ENCODE measurements around the gene NECTIN2.

The NECTIN2 gene

DNA sequence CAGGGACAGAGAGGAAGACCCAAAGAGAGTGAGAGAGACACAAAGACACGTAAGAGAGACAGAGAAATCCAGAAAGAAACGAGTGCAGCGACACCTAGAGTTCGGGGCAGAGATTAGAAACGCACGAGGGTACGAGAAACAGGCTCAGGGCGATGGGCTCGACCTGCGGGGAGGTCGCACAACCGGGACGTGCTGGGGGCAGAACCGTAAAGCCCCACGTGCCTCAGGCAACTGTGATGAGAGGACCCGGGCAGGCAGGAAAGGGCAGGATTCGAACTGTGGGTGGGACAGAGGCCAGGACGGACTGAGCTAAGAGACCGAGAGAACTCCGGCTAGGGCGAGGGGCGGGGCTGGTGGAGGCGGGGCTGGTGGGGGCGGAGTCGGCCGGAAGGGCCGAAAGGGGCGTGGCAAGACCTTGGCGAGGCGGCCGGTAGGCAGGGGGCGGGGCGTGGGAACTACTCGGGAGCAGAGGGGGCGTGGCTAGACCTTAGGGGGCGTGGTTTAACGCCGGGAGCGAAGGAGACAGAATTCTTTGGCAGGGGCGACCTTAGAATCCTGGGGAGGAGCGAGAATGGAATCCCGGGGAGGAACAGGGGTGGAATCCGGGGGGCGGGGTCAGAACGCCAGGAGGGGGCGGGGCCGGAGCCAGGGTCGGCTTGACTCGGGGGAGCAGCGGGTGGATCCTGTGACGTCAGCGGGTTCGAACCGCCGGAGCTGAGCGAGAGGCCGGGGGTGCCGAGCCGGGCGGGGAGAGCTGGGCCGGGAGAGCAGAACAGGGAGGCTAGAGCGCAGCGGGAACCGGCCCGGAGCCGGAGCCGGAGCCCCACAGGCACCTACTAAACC, at the start of gene NECTIN2:
NECTIN2 (plus strand) TSS at position 686 of the 843 bp plus-strand sequence. CDS start 229 bp downstream, outside the sequence.
- DNase-seq: peak; percentile 91 to 97

DNA sequence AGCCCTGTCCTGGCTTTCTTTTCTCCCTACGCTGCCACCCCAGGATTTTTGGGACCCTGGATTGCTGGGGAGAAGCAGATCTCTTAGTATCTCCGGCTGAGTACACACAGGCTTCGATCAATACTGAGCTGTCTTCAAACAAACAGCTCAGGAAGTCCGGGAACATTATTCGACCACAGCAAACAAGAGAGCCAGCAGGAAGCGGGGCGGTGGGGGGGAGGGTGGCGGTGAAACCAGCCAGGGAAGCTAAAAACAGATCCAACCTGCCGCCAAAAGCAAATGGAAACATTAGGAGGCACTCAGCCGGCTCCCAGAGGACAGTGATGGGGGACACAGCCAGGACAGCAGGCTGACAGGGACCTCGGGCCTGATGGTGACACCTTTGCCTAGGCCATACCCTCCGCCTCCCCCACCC, 49.4 kb upstream of the NECTIN2 start:
- DNase-seq: no peak

DNA sequence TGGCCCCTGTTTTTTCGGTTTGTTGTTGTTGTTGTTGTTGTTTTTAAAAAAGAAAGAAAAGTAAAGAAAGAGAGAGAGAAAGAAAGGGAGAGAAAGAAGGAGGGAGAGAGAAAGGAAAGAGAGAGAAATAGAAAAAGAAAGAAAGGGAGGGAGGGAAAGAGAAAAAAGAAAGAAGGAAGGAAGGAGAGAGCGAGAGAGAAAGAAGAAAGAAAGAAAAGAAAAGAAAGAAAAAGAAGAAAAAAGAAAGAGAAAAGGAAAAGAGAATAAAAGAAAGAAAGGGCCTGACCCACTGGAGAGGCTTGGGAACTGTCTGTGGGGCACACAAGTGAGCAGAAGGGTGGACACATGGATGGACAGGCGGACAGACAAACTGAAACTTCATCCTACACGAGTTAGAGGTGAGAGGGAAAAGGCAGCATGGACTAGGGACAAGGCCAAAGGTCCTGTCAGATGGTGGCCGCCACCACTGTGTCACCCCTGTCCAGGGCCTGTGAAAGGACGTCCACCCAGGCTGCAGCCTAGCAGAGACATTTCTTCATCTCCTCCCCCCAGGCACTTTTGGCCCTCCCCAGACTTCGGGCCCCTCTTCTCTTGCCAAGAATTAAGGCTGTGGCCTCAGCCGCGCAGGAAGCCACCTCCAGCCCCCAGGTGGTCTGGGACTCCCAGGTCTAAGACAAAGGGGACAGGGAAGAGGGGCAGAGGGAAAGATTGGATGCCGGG, 46.3 kb upstream of the NECTIN2 start:
- DNase-seq: no peak

- DNase-seq: peak; percentile 88 to 89
These were observed 45.6 kb upstream of the NECTIN2 start for GRCh38 chr19:44800461-44800860.

GRCh38 chr19:44803442-44804428, 42.4 kb upstream of the NECTIN2 start:
- DNase-seq: no peak

- DNase-seq: no peak
These were observed 39.8 kb upstream of the NECTIN2 start for GRCh38 chr19:44806291-44806690.

DNA sequence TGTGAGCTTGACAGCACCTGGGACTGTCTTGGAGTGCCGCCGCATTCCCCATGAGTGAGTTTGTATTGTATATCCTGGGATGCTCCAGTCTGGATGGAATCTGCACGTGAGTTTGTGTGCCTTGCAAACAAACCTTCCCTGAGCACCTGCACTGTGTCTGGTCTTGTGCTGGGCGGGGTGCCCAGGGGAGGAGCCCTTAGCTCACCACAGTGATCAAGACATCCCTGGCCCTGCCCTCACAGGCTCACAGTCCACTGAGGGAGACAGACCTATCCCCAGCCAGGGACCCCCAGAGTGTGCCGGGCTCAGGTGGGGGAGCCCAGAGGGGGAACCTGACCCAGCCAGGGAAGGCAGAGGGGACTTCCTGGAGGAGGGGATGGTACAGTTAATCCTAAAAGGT, 38.9 kb upstream of the NECTIN2 start:
- no peak for DNase-seq

DNA sequence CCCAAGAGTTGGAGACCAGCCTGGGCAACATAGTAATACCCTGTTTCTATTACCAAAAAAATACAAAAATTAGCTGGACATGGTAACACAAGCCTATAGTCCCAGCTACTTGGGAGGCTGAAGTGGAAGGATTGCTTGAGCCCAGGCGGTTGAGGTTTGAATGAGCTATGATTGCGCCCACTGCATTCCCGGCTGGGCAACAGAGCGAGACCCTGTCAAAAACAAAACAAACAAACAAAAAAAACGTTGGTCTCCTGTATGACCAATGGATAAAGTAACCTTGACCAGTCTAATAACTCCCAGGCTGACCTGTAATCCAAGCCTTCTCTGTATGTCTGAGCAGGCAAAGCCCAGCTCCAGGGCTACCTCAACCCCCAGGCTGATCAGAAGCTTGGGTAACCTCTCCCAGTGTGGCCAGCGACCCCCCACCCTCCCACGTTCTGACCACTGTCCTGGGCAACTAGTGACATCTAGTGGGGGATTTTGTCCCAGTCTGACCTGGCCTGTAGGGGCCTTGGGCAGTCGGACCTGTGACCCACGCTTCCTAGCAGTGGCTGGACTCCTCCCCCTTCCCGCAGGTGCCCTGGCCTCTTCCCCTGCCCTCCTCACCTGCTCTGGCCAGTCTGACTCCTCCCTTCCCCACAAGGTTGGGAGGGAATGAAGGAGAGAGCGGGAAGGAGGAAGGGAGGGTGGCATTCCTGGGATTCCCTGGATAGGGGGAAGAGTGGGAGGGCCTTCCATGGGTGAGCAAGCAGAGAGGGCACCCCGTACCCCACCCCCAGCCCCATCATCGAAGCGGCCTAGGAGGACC, 38.2 kb upstream of the NECTIN2 start:
- DNase-seq: no peak

DNA sequence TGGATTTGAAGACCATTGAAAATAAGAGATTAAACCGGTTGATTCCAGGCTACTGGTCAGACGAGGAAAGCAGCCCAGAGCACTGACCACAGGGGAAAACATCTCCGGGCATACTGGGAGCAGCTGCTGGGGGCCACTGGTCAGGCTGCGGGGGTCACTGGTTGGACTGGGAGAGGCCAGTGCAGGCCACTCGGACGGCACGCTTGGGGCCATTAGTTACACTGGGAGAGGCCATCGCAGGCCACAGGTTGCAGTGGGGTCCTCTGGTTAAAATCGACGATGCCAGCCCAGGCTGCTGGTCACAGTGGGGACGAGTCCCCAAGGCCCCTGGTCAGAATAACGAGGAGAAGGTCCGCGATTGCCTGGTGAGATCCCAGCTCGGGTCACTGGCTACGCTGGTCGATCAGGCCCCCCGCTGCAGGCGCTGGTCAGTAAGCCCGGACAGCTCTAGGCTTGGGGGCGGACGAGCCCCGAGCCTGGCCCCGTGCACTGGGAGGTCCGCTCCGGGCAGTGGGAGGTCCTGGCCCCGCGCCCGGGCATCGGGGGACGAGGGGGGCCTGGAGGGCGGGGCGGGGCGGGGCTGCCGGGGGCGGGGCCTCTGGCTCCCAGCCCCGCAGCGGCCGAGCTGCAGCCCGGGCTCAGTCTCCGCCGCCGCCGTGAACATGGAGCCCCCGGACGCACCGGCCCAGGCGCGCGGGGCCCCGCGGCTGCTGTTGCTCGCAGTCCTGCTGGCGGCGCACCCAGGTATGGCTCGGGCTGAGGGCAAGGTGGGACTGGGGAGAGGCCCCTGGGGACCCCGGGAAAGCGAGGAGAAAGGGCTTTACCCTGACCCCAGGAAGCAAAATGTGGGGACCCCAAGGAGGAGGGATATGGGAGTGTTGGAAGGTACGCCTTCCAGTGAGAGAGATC, 37.4 kb upstream of the NECTIN2 start, which contains the start of gene BCAM:
BCAM (plus strand) TSS at position 641 of the 909 bp plus-strand sequence; CDS start at position 663, 22 bp downstream.
- DNase-seq: peak in 1 of 2 donors; percentile 15

DNA sequence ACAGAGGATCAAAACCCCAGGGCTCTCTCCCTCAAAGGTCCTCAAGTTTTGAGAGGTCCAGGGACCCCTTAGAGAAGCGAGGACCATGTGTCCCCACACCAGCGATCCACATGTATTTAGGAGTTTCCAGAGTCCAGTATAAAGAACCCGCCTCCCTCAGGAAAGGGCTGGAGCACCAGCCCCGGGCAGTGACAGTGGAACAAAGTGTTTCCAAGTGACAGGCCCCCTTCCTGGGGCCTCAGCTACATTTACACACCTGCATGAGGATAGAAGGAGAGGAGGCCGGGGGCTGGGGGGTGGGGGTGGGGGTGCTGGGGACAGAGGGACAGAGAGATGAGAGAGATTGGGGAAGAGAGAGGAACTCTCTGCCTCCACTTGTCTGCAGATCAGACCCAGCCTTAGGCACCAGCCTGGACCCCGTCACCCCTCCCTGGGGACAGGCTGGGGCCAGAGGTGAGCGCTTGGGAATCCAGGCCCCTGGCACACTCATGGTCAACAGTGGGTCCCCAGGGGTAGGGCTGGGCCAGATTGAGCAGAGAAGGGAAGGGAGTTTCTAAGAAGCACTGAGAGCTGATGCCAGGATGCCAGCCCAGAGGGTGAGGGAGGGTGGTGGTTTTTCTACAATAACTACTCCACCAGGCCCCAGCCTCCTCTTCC, 36.4 kb upstream of the NECTIN2 start:
- DNase-seq: no peak

DNA sequence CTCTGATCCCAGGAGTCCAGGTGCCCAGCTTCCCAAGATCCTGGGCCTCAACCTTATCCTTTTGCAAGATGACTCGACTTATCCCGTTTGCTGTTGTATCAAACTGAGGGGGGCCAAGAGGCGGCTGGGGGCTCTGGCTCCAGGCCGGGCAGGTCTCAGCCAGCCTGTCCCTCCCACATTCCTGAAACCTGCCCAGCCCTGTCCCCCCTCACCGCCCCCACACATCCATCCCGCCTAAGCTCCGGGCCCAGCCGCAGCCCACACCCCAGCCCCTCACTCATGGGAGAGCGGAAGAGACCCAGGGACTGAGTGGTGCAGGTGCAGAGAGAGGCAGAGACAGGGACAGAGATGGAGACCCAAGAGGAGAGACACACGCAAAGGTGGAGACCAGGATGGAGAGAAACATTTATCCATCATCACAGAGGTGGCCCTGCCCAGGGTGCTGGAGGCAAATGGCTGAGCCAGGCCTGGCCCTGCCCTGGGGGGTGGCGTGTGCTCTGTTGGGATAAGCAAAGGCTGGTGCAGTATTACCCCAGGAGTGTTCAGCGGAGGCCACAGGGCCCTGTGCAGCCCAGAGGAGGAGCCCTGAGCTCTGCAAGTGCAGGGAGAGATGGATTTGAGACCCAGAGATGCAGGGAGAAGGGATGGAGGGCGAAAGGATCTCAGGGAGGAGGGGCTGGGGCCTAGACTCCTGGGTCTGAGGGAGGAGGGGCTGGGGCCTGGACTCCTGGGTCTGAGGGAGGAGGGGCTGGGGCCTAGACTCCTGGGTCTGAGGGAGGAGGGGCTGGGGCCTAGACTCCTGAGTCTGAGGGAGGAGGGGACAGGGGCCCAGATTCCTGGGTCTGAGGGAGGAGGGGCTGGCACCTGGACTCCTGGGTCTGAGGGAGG, 35.6 kb upstream of the NECTIN2 start:
- DNase-seq: no peak

DNA sequence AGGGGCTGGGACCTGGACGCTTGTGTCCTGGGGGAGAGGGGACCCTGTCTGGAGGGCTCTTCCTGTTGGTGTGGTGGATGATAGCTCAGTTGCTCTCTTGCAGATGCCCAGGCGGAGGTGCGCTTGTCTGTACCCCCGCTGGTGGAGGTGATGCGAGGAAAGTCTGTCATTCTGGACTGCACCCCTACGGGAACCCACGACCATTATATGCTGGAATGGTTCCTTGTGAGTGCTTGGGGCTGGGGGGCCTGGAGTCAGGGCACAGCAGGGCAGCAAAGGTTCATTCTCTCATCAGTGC, 35.0 kb upstream of the NECTIN2 start:
- DNase-seq: no peak

GRCh38 chr19:44812142-44812718, 33.9 kb upstream of the NECTIN2 start:
- no peak for DNase-seq

- no peak for DNase-seq
These were observed 32.8 kb upstream of the NECTIN2 start for GRCh38 chr19:44813070-44813840.

GRCh38 chr19:44813841-44814470, 32.1 kb upstream of the NECTIN2 start:
- DNase-seq: no peak

- no peak for DNase-seq
These were observed 31.6 kb upstream of the NECTIN2 start for GRCh38 chr19:44814517-44814916.

DNA sequence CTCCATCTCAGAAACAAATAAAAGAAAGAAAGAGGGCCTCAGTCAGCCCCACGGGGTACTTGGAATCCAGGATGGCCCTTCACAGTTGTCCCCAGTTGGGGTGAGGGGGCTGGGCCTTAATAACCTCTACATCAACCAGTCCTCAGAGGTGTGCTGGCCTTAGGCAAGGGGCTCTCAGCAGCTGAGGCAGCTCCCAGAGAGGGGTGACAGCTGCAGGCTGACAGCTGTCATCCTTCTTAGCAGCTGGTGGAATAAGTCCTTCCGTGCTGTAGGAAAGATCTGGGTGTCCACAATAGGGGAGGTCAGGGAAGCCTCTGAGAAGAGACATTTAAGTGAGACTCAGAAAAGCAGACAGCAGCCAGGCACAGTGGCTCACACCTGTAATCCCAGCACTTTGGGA, 29.8 kb upstream of the NECTIN2 start:
- DNase-seq: no peak

Measured in stimulated activated CD4-positive, alpha-beta T cell treated with anti-CD3 and anti-CD28 coated beads, Interleukin-2, amount 100 ng/mL, for 24 hours (primary cell).